Mesothelial cell of epicardium (in vitro differentiated cells): ENCODE results near the gene MYL9. TPM values are rescaled to one million over a fixed set of nuclear protein-coding genes. Genes with fewer than 3 reads are reported as not detected.
"Not testable (repeated sequence)": the region's sequence is repeated elsewhere in the genome, so short reads cannot be mapped to it uniquely, and the experiment has no call there.

Source experiments
- DNase-seq, 2 experiments: peaks; one replicate each; pipeline ENCODE4 v3.0.0; 2021; ENCODE audit warnings: low spot score in 2 of 2; ENCODE audit not compliant: unreplicated experiment in 2 of 2
- H3K27ac Mint-ChIP-seq: 2 replicates; pipeline ENCODE4 v1.8.0; 2021; ENCODE audit warnings: mixed read lengths
- H3K27me3 Mint-ChIP-seq: 2 replicates; pipeline ENCODE4 v1.8.0; 2021; ENCODE audit warnings: low read depth, mixed read lengths
- H3K36me3 Mint-ChIP-seq: 2 replicates; pipeline ENCODE4 v1.8.0; 2021; ENCODE audit warnings: mixed read lengths
- H3K4me1 Mint-ChIP-seq: 2 replicates; pipeline ENCODE4 v1.8.0; 2021; ENCODE audit warnings: mixed read lengths
- H3K4me3 Mint-ChIP-seq: 2 replicates; pipeline ENCODE4 v1.8.0; 2021; ENCODE audit warnings: mild to moderate bottlenecking, moderate library complexity, mixed read lengths
- H3K9me3 Mint-ChIP-seq: 2 replicates; pipeline ENCODE4 v1.8.0; 2021; ENCODE audit warnings: mixed read lengths
- CTCF ChIP-seq: fragments of 200-600 bp; sonication (generic); IDR thresholded peaks from one replicate; pipeline ENCODE4 v1.5.0; 2021; ENCODE audit warnings: antibody characterized with exemption; ENCODE audit not compliant: unreplicated experiment
- total RNA-seq: library from RNA; stranded (reverse); gene quantifications from 3 replicates; pipeline ENCODE4 v1.2.1, GENCODE V29; 2021

Gene MYL9
- total RNA-seq, 1 donor from 2014 or later = 238 TPM

DNA sequence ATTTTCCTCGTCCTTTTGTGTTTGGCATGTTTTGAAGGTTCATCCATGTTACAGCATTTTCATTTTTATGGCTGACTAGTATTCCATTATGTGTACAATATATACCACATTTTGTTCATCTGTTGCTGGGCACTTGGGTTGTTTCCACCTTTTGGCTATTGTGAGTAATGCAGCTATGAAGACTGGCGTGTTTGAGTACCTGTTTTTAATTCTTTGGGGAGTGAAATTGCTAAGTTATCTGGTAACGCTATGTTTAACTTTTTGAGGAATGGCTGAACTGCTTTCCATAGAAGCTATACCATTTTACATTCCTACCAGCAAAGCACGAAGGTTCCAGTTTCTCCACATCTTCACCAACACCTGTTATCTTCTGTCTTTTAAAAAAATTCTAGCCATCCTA is 37.0 kb upstream of the MYL9 start:
- Mint-ChIP-seq H3K27ac (no peak overlapping the region), H3K4me1 (no peaks in the 10 kb centered on the region), H3K27me3 (no peaks in the 10 kb centered on the region), H3K4me3 (no peak overlapping the region), H3K9me3 (no peaks in the 10 kb centered on the region), H3K36me3 (peaks cover 34% of the 10 kb centered on the region)
- no peak for DNase-seq
- TF ChIP-seq CTCF = no peak

DNA sequence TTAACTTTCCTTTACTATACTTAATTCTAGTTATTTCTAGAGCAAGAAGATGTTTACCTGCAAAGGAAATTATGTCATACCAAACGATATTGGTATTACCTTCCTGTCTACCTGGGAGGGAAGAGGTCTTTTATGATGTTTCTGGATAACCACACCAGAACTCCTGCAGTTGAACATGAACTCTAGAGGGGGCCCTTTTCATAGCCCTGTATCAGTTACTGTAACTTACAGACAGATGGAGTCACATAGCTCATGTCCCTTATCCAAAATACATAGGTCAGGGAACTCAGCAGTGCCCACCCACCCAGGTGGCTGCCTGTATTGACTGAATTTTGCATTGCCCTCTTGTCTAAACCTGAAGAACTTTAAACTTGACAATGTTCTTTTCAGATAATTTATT is 35.1 kb upstream of the MYL9 start:
- DNase-seq = no peak
- Mint-ChIP-seq H3K36me3 (peaks cover 25% of the 10 kb centered on the region), H3K27ac (no peak overlapping the region), H3K4me1 (no peaks in the 10 kb centered on the region), H3K27me3 (no peaks in the 10 kb centered on the region), H3K9me3 (no peaks in the 10 kb centered on the region), H3K4me3 (no peak overlapping the region)
- TF ChIP-seq CTCF = no peak

DNA sequence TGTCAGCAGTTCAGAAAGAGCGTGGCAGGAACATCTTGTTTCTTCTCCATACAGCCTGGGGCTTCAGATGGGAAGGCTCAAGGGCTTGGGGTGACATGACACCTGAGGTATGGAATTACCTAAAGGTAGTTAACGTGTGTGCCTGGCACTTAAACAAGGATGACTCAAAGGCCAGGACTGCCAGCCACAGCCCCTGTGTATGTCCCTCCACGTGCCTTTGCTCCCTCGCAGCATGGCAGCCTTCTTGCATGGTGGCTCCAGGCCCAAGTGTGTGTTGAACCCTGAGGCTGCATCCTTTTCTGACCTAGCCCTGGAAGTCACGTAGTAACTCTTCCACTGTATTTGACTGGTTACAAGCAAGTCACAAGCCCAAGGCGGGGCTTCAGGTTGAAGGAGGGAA is 33.6 kb upstream of the MYL9 start:
- no peaks in the 10 kb centered on the region for H3K4me1 Mint-ChIP-seq
- peaks cover 4% of the 10 kb centered on the region for H3K9me3 Mint-ChIP-seq
- H3K27me3 Mint-ChIP-seq = no peaks in the 10 kb centered on the region
- H3K4me3 Mint-ChIP-seq = no peak overlapping the region
- DNase-seq = no peak
- peaks cover 32% of the 10 kb centered on the region for H3K36me3 Mint-ChIP-seq
- H3K27ac Mint-ChIP-seq = no peak overlapping the region
- no peak for TF ChIP-seq CTCF

DNA sequence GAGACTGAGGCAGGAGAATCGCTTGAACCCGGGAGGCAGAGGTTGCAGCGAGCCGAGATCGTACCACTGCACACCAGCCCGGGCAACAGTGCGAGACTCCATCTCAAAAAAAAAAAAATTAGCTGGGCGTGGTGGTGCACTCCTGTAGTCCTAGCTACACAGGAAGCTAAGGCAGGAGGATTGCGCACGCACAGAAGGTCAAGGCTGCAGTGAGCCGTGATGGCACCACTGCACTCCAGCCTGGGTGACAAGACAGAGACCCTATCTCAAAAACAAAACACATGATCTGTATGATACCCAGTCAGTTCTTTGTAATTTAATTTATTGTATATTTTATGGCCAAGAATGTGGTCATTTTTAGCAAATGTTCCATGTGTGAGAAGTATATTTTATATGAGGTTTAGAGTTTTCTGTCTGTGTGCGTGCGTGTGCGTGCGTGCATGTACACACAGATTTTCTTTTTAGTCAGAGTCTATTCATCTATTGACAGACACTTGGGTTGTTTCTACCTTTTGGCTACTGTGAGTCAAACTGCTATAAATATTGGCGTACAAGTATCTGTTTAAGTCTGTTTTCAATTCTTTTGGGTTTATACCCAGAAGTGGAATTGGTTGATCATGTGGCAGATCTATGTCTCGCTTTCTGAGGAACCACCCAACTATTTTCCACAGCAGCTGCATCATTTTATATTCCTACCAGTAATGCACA is 22.2 kb upstream of the MYL9 start:
- Mint-ChIP-seq H3K4me3 (no peak overlapping the region), H3K36me3 (peaks cover 33% of the 10 kb centered on the region), H3K9me3 (no peaks in the 10 kb centered on the region), H3K4me1 (peaks cover 5% of the 10 kb centered on the region), H3K27ac (no peak overlapping the region), H3K27me3 (no peaks in the 10 kb centered on the region)
- DNase-seq = no peak
- no peak for TF ChIP-seq CTCF

GRCh38 chr20:36519944-36520343 is 21.4 kb upstream of the MYL9 start:
- no peak for TF ChIP-seq CTCF
- Mint-ChIP-seq H3K27me3 (no peaks in the 10 kb centered on the region), H3K27ac (no peak overlapping the region), H3K9me3 (no peaks in the 10 kb centered on the region), H3K4me1 (peaks cover 5% of the 10 kb centered on the region), H3K4me3 (no peak overlapping the region), H3K36me3 (peaks cover 30% of the 10 kb centered on the region)
- DNase-seq = no peak

- no peak overlapping the region for H3K4me3 Mint-ChIP-seq
These were observed 19.8 kb upstream of the MYL9 start for GRCh38 chr20:36521526-36521925.

DNA sequence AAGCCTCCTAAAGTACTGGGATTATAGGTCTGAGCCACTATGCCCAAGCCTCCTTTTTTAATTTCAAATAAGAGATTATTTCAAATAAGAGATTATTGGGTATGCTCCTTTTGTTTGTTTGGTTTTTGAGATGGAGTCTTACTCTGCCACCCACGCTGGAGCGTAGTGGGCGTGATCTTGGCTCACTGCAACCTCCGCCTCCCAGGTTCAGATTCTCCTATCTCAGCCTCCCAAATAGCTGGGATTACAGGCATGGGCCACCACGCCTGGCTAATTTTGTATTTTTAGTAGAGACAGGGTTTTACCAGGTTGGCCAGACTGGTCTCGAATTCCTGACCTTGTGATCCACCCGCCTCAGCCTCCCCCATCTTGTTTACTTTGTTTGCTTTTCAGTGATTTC is 18.9 kb upstream of the MYL9 start:
- not testable (repeated sequence) for H3K27me3 Mint-ChIP-seq, H3K27ac Mint-ChIP-seq, H3K4me3 Mint-ChIP-seq, H3K4me1 Mint-ChIP-seq, DNase-seq, H3K9me3 Mint-ChIP-seq
- H3K36me3 Mint-ChIP-seq = peaks cover 43% of the 10 kb centered on the region

More at GRCh38 chr20:36521526-36521925, 19.8 kb upstream of the MYL9 start:
- Mint-ChIP-seq H3K27ac (no peak overlapping the region), H3K36me3 (peaks cover 35% of the 10 kb centered on the region), H3K4me1 (no peaks in the 10 kb centered on the region), H3K27me3 (no peaks in the 10 kb centered on the region), H3K9me3 (no peaks in the 10 kb centered on the region)
- no peak for DNase-seq
- TF ChIP-seq CTCF = no peak
